HG03469 (cell line): Measurements from ENCODE around the gene NTHL1.
"Not testable (repeated sequence)": the region's sequence is repeated elsewhere in the genome, so short reads cannot be mapped to it uniquely, and the experiment has no call there.

Source experiments
- ATAC-seq: cut with Tn5 transposase; IDR thresholded peaks from one replicate; pipeline ENCODE4 v1.9.1; 2021; ENCODE audit warnings: mild to moderate bottlenecking, moderate library complexity, moderate number of reproducible peaks; ENCODE audit not compliant: unreplicated experiment

NTHL1 gene

DNA sequence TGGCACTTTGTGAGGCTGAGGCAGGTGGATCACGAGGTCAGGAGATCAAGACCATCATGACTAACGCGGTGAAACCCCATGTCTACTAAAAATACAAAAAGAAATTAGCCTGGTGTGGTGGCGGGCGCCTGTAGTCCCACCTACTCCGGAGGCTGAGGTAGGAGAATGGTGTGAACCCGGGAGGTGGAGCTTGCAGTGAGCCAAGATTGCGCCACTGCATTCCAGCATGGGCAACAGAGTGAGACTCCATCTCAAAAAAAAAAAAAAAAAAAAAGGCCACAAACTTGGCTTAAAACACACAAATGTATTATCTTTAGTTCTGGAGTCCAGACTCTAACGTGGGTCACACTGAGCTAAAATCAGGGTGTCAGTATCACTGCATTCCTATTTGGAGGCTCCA is 35.9 kb downstream of the NTHL1 start:
- not testable (repeated sequence) for ATAC-seq

DNA sequence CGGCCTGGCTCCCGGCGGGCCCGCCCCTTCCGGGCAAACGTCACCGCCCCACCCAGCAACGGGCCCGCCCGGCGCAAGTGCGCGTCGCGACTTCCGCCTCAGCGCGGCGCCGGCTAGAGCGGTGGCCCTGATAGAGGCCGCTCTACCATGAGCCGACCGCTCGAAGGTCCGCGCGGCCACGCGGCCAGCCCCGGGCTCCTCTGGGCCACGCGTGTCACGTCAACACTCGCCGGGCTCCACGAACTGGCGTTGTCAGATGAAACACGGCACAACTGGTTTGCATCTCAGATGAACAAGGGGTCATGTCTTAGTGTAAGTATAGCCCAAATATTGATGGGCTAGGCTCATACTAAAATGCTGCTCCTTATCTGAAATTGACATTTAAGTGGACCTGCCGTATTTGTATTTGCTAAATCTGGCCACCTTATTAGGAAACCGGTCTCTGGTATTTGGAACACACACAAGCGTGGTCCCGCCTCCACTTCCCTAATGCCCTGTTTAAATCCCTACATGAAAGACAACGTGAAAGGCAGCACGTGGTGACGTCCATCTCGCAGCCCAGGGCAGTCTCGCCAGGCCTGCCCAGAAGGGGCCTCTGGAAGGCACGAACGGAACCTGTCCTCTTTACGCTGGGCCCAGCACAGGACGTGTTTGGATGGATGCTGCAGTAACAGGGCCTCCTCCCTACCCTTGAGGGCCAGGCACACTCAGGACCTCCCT is 37.7 kb downstream of the NTHL1 start, which contains the start of gene ZNF598:
Gene ZNF598 (minus strand): TSS at position 31 of the 720 bp plus-strand sequence.
- peak; percentile 39 for ATAC-seq

DNA sequence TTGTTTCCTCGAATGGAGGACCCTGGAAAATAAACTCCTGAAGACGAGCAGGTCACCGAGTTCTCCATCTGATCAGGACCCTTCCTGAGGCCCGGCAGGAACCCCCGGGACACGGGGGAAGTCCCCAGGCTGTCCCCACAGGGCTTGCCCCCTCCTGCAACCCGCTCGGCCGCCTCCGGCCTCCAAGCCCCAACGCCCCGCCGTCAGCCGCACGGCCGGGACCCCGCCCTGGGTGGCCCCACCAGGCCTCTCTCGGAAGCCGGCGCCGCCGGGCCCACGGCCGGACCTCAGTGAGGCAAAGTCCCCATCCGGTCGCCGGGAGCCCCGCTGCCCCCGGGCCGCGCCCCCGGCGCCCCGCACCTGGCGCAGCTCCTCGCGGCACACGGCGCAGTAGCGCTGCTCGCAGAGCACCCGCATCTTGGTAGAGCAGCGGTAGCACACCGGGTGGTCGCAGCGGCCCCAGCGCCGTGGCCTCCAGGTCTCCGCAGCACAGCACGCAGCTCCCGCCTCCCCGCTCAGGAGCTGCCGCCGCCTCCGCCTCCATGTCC is 38.4 kb downstream of the NTHL1 start:
- peak; percentile 27 for ATAC-seq

DNA sequence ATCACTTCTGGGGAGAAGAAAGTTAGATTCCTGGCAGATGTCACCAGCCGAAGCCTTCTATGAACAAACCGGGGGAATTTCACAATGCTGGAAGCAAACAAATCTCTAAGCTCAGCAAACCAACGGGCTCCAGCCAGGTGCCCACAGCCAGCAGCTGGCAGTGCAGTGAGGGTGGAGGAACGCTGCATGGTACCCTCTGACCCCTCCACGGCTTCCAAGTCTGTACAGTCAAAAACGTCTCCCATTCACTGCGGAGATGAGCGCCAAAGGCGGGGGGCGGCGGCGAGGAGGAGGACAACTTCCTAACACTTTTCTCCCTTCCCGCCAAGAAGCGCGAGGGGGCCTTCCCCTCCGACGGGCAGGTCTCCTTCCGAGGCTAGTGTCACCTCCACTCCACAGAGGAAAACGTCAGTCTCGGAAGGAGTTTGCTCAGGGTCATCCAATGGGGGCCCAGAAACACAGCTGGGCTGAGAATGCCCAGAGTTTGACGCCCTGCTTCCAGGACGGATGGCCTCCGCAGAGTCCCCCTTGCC is 38.9 kb downstream of the NTHL1 start:
- ATAC-seq, result no peak

DNA sequence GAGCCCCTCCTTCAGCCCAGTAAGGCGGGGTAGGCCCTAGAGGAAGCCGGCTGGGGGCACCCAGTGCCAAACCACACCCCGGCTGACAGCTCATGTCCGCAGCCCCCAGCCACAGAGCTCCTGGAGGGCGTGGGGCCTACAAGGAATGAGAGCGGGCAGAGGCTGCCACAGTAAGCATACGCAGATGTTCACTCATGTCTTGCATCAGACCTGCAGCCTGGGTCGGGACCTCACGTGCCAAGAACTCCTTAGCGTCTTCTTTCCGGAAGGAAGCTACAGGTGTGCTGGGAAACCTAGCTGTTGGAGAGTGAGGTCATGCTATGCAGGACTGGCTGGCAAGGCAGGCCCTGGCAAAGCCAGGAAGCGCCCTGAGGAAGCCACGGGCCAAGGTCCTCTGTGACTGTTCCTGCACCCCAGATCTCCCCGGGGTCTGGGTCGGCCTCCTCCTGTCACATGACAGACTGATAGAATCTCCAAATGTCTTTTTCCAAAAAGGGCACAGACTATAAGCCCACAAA is 39.6 kb downstream of the NTHL1 start:
- no peak for ATAC-seq

DNA sequence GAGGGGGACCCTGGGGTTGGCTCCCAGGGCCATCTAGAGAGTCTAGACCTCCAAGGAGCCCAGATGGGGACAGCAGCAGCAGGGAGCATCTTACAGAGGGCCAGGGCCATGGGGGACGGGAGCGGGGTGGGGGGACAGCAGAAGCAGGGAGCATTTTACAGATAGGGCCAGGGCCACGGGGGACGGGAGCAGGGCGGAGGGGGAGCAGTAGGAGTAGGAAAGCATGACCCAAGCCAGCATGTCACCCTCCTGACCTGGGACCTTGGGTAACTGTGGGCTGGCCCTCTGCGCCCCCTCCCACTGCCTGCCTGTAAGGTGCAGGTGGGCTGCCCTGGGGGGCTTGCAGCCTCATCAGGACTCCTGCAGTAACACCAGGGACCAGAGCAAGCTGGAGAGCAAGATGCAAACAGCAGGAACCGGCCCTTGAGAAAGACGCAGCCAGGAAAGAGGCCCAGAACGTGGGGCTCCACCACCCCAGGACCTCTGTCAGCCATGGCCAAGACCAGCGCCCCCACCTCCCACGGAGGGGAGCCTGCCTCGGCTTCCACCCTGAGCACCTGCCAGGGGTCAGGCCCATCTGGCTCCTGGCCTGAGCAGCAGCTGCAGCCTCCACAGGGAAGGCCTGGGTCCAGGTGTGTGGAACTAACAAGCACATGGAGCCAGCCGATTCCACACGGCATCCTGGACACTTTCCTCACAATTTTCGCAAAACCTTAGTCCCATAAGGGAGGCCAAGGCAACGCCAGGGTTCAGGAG is 40.4 kb downstream of the NTHL1 start:
- no peak for ATAC-seq

DNA sequence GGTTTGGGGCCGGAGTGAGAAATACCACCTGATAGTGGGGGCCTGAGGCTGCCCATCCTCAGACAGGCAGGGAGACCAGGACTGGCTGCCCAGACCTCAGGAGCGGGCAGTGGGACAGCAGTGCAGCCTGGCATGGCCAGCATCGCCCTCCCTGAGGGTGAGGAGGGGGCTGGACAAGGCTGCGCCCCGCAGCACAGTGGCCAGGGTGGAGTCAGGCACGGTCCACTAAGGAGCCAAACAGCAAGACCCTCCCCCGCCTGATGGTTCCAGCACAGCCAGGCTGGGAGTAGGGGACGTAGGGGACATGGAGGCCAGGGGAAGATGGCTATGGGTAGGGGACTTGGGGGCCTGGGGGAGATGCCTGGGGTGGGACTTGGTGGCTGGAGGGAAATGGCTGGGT is 41.3 kb downstream of the NTHL1 start:
- ATAC-seq, result no peak

DNA sequence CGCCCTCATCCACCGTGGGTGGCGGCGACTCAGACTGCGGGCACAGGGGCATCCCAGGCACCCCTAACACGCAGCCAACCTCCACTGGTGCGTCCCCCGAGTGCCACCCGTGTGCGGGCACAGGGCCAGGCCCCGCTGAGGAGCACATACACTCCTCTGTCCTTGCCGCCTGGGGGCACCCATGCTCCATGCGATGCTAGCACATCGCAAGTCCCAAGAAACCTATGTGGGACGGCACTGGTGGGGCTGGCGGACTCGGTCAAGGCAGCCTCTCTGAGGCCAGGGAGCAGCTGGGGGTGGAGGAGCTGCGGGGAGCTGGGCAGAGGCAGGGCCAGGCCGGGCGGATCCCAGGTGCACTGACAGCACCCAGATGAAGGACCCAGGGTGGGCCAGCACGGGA is 42.0 kb downstream of the NTHL1 start:
- ATAC-seq, result no peak

DNA sequence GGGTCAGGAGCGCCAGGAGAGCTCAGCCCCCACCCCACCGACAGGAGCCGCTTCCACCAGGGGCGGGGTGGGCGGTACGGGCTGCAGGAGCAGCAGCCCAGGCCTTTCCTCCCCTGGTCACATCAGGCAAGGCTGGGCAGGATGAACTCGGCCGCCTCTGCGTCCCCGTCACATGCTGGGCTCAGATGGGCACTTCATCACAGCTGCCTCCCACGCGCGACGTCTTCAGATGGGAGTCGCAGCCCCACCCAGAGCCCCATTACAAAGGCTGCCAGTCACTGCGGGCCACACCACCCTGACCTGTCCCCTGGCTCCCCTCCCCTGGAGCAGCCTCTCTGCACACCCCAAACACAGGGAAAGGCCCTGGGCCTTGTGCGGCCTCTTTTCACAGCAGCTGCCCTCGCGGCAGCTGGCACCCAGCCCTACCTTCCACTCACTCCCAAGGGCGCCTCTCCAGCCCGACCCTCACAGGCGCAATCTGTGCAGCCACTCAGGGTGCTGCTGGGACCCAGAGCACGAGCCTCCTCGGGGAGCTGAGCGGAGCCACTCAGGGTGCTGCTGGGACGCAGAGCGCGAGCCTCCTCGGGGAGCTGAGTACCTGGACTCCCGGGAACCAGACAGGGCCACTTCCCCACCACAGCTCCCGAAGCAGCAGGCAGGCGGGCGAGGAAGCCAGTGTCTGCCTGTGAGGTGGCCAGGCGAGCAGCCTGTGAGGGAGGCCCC is 42.7 kb downstream of the NTHL1 start:
- ATAC-seq, result no peak

DNA sequence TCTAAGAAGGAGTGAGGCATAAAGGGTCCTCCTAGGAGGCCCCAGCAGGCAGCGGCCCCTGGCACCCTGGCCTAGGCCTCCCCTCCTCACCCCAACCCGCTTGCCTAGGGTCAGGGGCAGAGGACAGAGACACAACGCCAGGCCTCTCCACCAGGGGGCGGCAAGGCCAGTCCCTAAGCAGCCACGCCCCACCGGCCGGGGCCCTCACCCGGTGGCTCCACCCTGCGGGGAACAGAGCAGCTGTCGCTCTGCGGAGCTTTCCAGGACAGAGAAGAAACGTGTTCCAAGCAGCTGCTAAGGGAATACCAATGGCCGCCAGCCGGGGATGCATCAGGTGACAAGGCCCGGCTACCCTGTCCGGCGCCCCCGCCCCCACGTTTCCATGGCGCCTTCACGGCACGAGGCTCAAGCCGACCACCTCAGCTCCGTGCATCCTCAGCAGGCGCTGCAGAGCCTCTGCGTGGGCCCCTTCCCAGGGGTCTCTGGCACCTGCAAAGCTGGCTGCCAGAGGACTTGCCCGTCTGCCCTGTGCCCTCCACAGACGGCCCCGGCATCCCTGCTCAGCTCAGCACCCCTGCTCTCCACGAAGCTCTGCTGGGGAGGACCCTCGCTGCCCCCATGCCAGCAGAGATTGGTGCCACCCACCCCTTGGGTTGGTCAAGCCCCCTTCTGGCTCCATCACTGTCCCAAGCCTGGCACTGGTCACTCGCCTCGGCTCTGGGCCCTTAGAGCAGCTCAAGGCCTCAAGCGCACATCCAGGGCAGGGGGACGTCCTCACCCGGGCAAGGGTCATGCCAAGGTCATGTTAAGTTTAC is 43.6 kb downstream of the NTHL1 start:
- ATAC-seq, result no peak

DNA sequence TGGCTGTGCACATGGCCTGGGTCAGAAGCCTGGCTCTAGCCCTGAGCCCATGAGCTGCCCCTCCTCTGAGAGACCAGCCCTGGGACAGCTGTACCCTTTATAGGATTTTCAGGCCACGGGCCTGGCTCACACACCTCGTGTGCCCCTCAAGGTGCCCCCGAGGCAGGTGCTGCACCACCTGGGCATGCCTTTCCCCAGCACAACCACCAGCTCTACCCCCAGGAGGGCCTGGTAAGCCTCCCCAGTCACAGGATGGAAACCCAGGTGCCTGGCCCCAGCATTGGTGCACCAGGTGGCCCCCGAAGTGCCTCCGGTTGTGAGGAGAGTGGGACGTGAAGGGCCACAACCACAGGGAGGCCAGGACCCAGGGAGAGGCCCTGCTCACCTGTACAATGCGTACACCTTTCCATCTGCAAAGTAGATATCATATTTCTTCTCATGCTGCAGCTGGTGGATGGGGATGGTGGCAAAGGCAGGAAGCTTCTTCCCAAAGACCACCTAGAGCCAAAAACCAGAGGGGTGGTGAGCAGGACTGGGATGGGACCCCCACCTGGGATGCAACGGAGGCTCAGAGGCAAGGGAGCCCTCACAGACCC is 44.3 kb downstream of the NTHL1 start:
- ATAC-seq, result no peak

DNA sequence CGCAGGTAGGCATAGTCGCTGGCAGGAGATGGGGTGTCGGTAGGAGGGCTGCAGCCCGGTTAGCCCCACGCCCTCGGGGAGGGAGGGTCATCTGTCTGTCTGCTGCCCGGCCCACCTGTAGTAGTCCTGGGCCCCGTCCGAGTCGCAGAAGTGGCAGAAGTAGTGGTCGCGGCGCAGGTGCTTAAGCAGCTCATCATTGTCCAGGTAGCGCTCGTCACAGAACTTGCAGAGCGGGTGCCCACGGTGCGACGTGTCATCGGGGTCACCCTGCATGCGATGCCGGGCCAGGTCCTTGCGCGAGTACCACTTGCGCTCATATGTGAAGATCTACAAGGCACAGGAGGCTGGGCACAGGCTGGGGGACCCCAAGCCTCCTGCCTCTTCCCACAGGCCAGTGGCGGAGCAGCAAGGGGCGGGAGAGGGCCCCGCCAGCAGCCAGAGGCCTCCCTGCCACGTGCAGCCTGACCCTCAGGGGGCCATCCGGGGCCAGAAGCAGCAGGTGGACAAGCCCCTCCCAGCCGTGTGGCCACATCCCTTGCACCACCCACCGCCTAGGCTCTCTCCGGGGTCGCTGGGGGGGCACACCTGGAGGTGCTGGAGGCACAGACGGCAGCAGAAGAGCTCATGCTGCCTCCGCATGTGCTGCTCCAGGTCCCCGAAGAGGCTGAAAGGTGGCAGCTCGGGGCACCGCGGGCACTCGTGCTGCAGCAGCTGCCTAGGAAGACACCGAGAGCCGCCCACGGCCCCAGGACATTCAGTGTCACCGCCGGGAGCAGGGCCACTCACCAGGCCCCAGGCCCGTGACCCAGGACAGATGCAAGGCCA is 45.0 kb downstream of the NTHL1 start:
- no peak for ATAC-seq

DNA sequence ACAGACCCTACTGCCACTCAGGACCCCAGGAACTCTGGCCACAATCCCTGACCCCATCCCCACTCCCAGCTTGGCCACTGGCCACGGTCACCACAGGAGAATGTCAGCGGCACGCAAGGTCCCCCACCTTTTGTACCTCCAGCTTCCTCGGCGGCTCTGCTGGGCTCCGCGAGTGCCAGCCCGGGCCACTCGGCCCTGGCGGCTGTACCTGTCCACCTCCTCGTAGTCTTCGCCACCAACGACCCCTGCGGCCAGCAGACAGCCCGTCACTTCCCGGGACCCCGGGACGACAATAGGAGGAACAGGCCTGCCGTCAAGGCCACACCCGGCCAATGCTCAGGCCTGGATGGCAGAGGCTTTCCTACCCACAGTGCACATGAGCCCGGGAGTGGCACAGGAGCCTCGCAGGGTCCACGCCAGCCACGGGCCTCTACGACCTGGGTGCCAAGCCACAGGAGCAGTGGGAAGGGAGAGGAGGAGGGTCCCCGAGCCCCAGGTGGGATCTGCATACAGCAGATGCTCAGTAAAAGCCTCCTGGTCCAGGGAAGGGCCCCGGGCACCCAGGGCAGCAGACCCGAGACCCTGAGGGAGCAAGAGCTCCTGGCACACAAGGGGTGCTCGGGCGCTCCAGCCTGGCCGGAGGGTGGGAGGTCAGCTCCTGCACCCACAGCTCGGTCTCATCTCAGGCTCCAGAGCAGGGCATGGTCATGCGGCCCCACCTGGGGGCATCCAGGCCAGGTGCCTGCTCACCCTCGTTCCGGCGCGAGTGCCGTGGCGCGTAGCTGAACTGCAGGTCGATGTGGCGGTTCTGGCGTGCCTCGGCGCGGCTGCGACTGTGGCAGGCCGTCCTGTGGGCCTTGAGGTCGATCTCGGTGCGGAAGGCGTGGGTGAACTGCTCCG is 45.9 kb downstream of the NTHL1 start:
- ATAC-seq, result no peak

DNA sequence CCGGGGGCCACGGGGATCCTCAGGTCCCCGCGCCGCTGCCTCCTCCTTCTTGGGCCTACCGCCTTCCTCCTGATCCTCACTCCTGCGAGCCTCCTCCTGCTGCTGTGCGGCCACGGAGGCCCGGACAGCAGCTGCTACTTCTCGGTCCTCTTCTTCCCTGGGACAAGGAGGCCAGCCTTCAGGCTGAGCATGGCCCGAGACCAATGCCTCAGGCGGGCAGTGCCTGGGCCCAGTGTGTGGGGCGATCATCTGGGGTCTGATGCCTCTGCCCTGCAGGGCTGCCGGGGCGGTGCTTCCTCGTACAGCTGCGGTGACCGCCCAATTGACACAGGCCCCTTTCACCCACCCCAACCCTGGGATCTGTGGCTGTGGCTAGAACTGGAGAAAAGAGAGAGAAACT is 46.6 kb downstream of the NTHL1 start:
- ATAC-seq, result no peak

DNA sequence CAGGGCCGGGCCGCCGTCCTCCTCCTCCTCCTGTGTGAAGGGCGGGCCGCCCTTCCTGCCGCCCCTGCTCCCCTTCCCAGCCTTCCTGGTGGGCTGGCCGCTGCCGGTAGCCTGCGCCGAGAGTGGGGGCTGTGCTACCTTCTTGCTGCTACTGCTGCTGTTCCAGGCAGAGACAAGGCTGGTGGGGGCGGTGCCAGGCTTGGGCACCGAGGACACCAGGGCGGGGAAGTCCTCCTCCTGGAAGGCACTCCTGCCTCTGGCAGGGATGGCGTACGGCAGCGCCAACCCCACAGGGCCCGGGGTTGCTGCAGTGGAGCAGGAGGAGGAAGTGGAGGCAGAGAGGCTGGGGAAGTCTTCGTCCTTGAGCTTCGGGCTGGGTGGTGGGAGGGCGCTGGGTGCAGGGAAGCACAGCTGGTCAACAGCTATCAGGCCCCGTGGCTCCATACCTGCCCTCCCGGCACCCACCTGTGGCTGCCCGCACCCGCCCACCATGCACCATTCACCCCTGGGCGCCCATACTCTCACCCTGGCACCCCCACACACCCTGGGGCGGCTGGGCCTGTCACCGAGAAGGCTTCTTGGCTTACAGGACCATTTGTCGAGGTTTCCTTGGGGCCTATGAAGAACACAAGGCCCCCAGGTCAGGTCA is 47.6 kb downstream of the NTHL1 start:
- ATAC-seq, result no peak

DNA sequence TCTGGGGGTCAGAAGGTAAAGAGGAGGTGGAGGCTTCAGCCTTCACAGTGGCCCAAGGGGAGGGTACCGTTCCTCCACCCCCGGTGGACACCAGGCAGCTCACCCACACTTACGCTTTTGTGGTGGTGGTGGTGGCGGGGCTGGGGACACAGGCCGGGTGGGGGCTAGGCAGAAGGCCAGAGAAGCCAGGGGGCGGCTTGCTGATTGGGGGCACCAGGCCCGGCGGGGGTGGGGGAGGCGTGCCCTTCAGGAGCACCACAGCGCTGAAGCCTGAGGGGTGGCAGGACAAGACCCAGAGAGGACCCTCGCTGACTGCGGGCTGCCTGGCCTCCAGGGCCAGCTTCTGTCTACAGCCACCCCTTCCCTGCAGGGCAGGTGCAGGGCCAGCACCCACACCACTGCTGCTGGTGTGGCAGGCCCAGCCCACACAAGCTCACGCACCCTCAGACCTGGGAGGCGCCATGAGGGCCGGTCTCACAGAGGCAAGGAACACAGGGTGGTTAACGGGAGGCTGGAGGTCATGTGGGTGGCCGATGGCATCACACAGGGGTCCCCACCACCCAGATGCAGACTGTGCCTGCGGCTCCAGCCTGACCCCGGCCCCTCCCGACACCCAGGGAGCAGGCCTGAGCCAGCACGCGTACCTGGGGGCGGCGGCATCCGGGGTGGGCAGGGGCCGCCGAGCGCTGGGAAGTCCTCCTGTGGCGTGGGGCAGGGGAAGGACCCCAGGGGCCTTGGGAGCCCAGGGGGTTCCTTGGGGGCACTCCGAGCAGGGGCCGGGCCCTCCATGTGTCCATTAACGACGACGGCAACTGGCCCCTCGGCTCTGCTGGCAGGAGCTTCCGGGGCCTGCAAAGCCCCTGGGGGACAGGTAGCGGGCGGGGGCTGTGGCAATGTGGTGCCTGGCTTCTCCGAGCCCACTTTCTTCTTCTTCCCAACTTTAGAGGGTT is 48.5 kb downstream of the NTHL1 start:
- no peak for ATAC-seq
